ENCODE results near the gene METRN. TPM values are rescaled to one million over a fixed set of nuclear protein-coding genes. Genes with fewer than 3 reads are reported as not detected.

The METRN gene
- total RNA-seq, 2 donors from 2014 or later = 28.9 to 58.9 TPM

- ATAC-seq (ENCODE audit: insufficient number of reproducible peaks, low FRiP score, low read depth) = no peak
- no peak for DNase-seq (ENCODE audit: low spot score)
- no peak for TF ChIP-seq CTCF (IDR thresholded peaks at IDR 0.05)
- Histone ChIP-seq H3K9me3 (no peaks in the 10 kb centered on the region), H3K36me3 (peaks cover 40% of the 10 kb centered on the region), H3K4me1 (ENCODE audit: control insufficient read depth in 1 of 2, low read depth in 2 of 2) (peaks cover 7 to 8% of the 10 kb centered on the region in 2 donors), H3K27ac (no peak overlapping the region), H3K4me3 (no peak overlapping the region), H3K27me3 (replicated peaks; ENCODE audit: insufficient read depth) (no peaks in the 10 kb centered on the region)
These were observed 20.3 kb downstream of the METRN start for GRCh38 chr16:734981-735881.

GRCh38 chr16:735982-736453 is 21.1 kb downstream of the METRN start:
- DNase-seq (ENCODE audit: low spot score) (no peak), ATAC-seq (ENCODE audit: insufficient number of reproducible peaks, low FRiP score, low read depth) (no peak)
- H3K4me1 ChIP-seq (ENCODE audit: control insufficient read depth in 1 of 2, low read depth in 2 of 2) = peaks cover 8 to 11% of the 10 kb centered on the region in 2 donors
- H3K36me3 ChIP-seq = peaks cover 40% of the 10 kb centered on the region
- H3K27ac ChIP-seq = no peak overlapping the region
- no peak overlapping the region for H3K4me3 ChIP-seq
- no peaks in the 10 kb centered on the region for H3K9me3 ChIP-seq
- TF ChIP-seq CTCF (IDR thresholded peaks at IDR 0.05) = no peak
- no peaks in the 10 kb centered on the region for H3K27me3 ChIP-seq (replicated peaks; ENCODE audit: insufficient read depth)

GRCh38 chr16:736936-737481 is 22.1 kb downstream of the METRN start:
- peaks cover 8 to 11% of the 10 kb centered on the region in 2 donors for H3K4me1 ChIP-seq (ENCODE audit: control insufficient read depth in 1 of 2, low read depth in 2 of 2)
- DNase-seq (ENCODE audit: low spot score) = no peak
- no peak for ATAC-seq (ENCODE audit: insufficient number of reproducible peaks, low FRiP score, low read depth)
- H3K9me3 ChIP-seq = no peaks in the 10 kb centered on the region
- no peak for TF ChIP-seq CTCF (IDR thresholded peaks at IDR 0.05)
- no peak overlapping the region for H3K4me3 ChIP-seq
- no peak overlapping the region for H3K27ac ChIP-seq
- H3K36me3 ChIP-seq = peaks cover 34% of the 10 kb centered on the region
- no peaks in the 10 kb centered on the region for H3K27me3 ChIP-seq (replicated peaks; ENCODE audit: insufficient read depth)

GRCh38 chr16:739560-740458 is 24.9 kb downstream of the METRN start:
- DNase-seq (ENCODE audit: low spot score) (no peak), ATAC-seq (ENCODE audit: insufficient number of reproducible peaks, low FRiP score, low read depth) (no peak)
- TF ChIP-seq CTCF (IDR thresholded peaks at IDR 0.05) = no peak
- Histone ChIP-seq H3K36me3 (peaks cover 19% of the 10 kb centered on the region), H3K9me3 (no peaks in the 10 kb centered on the region), H3K4me1 (ENCODE audit: control insufficient read depth in 1 of 2, low read depth in 2 of 2) (peaks cover 8 to 11% of the 10 kb centered on the region in 2 donors), H3K27ac (no peak overlapping the region), H3K27me3 (replicated peaks; ENCODE audit: insufficient read depth) (no peaks in the 10 kb centered on the region), H3K4me3 (peak overlapping the region; percentile 87)

GRCh38 chr16:740459-740763 is 25.5 kb downstream of the METRN start:
- Histone ChIP-seq H3K27me3 (replicated peaks; ENCODE audit: insufficient read depth) (no peaks in the 10 kb centered on the region), H3K4me3 (peak overlapping the region; percentile 87), H3K9me3 (no peaks in the 10 kb centered on the region), H3K4me1 (ENCODE audit: control insufficient read depth in 1 of 2, low read depth in 2 of 2) (peaks cover 8 to 11% of the 10 kb centered on the region in 2 donors), H3K36me3 (peaks cover 17% of the 10 kb centered on the region), H3K27ac (no peak overlapping the region)
- ATAC-seq (ENCODE audit: insufficient number of reproducible peaks, low FRiP score, low read depth) (no peak), DNase-seq (ENCODE audit: low spot score) (no peak)
- TF ChIP-seq CTCF (IDR thresholded peaks at IDR 0.05) = no peak
